ENCODE results near the gene IKZF4. TPM values are rescaled to one million over a fixed set of nuclear protein-coding genes. Genes with fewer than 3 reads are reported as not detected.

IKZF4 gene
- total and polyA plus RNA-seq, 10 of the 15 experiments (the other 5 are each of a cell fraction or from before 2014, with no cell fraction given), result 0.74 to 5.5 (median 1.1) TPM

GRCh38 chr12:55972911-55973598 lies 47.8 kb upstream of the IKZF4 start (continued):
- TF ChIP-seq HDAC2 (IDR thresholded peaks at IDR 0.05) (no peak), CBX5 (IDR thresholded peaks at IDR 0.05; ENCODE audit: low read depth) (no peak), MTA2 (IDR thresholded peaks at IDR 0.05; ENCODE audit: low read depth) (peak; percentile 23; the same call in 1 of the 2 replicates), MLLT1 (IDR thresholded peaks at IDR 0.05) (peak; percentile 95), NBN (IDR thresholded peaks at IDR 0.05) (peak; percentile 98), MEF2A (IDR thresholded peaks at IDR 0.05; ENCODE audit: insufficient read depth, low read depth, low read length) (no peak), TCF12 (IDR thresholded peaks at IDR 0.05; ENCODE audit: low read depth, low read length) (no peak)
- TF ChIP-seq, protein P1, sequence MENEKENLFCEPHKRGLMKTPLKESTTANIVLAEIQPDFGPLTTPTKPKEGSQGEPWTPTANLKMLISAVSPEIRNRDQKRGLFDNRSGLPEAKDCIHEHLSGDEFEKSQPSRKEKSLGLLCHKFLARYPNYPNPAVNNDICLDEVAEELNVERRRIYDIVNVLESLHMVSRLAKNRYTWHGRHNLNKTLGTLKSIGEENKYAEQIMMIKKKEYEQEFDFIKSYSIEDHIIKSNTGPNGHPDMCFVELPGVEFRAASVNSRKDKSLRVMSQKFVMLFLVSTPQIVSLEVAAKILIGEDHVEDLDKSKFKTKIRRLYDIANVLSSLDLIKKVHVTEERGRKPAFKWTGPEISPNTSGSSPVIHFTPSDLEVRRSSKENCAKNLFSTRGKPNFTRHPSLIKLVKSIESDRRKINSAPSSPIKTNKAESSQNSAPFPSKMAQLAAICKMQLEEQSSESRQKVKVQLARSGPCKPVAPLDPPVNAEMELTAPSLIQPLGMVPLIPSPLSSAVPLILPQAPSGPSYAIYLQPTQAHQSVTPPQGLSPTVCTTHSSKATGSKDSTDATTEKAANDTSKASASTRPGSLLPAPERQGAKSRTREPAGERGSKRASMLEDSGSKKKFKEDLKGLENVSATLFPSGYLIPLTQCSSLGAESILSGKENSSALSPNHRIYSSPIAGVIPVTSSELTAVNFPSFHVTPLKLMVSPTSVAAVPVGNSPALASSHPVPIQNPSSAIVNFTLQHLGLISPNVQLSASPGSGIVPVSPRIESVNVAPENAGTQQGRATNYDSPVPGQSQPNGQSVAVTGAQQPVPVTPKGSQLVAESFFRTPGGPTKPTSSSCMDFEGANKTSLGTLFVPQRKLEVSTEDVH (IDR thresholded peaks at IDR 0.05; ENCODE audit: low read depth, partially characterized antibody), result peak; percentile 50

All from GM12878 (cell line).